B cell (primary cell): Measurements from ENCODE around the gene TEX19.

Source experiments
- CTCF ChIP-seq: fragments of 200-600 bp; IDR thresholded peaks from one replicate; pipeline ENCODE4 v1.8.0; 2022; ENCODE audit warnings: antibody characterized with exemption, mild to moderate bottlenecking
- EZH2 ChIP-seq: IDR thresholded peaks from 2 replicates; pipeline ENCODE4 v1.6.1; 2012; ENCODE audit warnings: borderline replicate concordance, low read depth, mild to moderate bottlenecking, moderate library complexity, low read length; ENCODE audit not compliant: insufficient read depth, poor library complexity, severe bottlenecking

GRCh38 chr17:82331345-82331939 is 27.6 kb upstream of the TEX19 start:
- TF ChIP-seq CTCF (no peak), EZH2 (no peak)
